ENCODE data around the gene LFNG.

The LFNG gene

GRCh38 chr7:2480070-2480408 is 39.5 kb upstream of the LFNG start:
- no peak overlapping the region for H3K9ac ChIP-seq (ENCODE audit: low read length)
- no peak overlapping the region for H2AFZ ChIP-seq (ENCODE audit: low read length)
- no peaks in the 10 kb centered on the region for H3K79me2 ChIP-seq (ENCODE audit: insufficient read depth, low read length)
- no peaks in the 10 kb centered on the region for H3K4me1 ChIP-seq (ENCODE audit: insufficient read depth, low read length, severe bottlenecking)
- no peak overlapping the region for H3K4me3 ChIP-seq (ENCODE audit: low read depth, low read length, poor library complexity, severe bottlenecking)
- no peaks in the 10 kb centered on the region for H3F3A ChIP-seq (ENCODE audit: insufficient read depth, low read length)
- TF ChIP-seq EZH2 (IDR thresholded peaks at IDR 0.05; ENCODE audit: borderline replicate concordance, low read length) (no peak), CTCF (IDR thresholded peaks at IDR 0.05; ENCODE audit: low read length) (no peak)
- no peak overlapping the region for H3K27ac ChIP-seq (ENCODE audit: low read depth, low read length, poor library complexity, severe bottlenecking)
- no peaks in the 10 kb centered on the region for H3K9me3 ChIP-seq (ENCODE audit: low read length)
- no peak overlapping the region for H3K4me2 ChIP-seq (ENCODE audit: low read length)
- peaks cover 21% of the 10 kb centered on the region for H3K27me3 ChIP-seq (ENCODE audit: insufficient read depth, low read length)
- H3K9me2 ChIP-seq (ENCODE audit: low read depth, low read length): no peaks in the 10 kb centered on the region
- no peaks in the 10 kb centered on the region for H4K20me1 ChIP-seq (ENCODE audit: insufficient read depth, low read length)
- no peaks in the 10 kb centered on the region for H3K36me3 ChIP-seq (ENCODE audit: insufficient read depth, low read length)

- Histone ChIP-seq H3K4me2 (ENCODE audit: low read length) (no peak overlapping the region), H2AFZ (ENCODE audit: low read length) (no peak overlapping the region), H3K4me1 (ENCODE audit: insufficient read depth, low read length, severe bottlenecking) (no peaks in the 10 kb centered on the region), H3K9me2 (ENCODE audit: low read depth, low read length) (no peaks in the 10 kb centered on the region), H3F3A (ENCODE audit: insufficient read depth, low read length) (no peaks in the 10 kb centered on the region), H3K36me3 (ENCODE audit: insufficient read depth, low read length) (no peaks in the 10 kb centered on the region), H3K79me2 (ENCODE audit: insufficient read depth, low read length) (no peaks in the 10 kb centered on the region), H3K9me3 (ENCODE audit: low read length) (no peaks in the 10 kb centered on the region), H4K20me1 (ENCODE audit: insufficient read depth, low read length) (no peaks in the 10 kb centered on the region), H3K4me3 (ENCODE audit: low read depth, low read length, poor library complexity, severe bottlenecking) (no peak overlapping the region), H3K27me3 (ENCODE audit: insufficient read depth, low read length) (peaks cover 21% of the 10 kb centered on the region), H3K9ac (ENCODE audit: low read length) (no peak overlapping the region), H3K27ac (ENCODE audit: low read depth, low read length, poor library complexity, severe bottlenecking) (no peak overlapping the region)
- TF ChIP-seq EZH2 (IDR thresholded peaks at IDR 0.05; ENCODE audit: borderline replicate concordance, low read length): no peak
- TF ChIP-seq CTCF (IDR thresholded peaks at IDR 0.05; ENCODE audit: low read length): no peak
Measured at GRCh38 chr7:2481195-2481594, 38.4 kb upstream of the LFNG start.

GRCh38 chr7:2482725-2483451 is 36.7 kb upstream of the LFNG start:
- H2AFZ ChIP-seq (ENCODE audit: low read length): no peak overlapping the region
- H3K4me3 ChIP-seq (ENCODE audit: low read depth, low read length, poor library complexity, severe bottlenecking): no peak overlapping the region
- no peaks in the 10 kb centered on the region for H3K9me2 ChIP-seq (ENCODE audit: low read depth, low read length)
- no peak overlapping the region for H3K4me2 ChIP-seq (ENCODE audit: low read length)
- H3K9ac ChIP-seq (ENCODE audit: low read length): no peak overlapping the region
- no peaks in the 10 kb centered on the region for H3K4me1 ChIP-seq (ENCODE audit: insufficient read depth, low read length, severe bottlenecking)
- peak; percentile 49; the same call in 1 of the 2 replicates for TF ChIP-seq CTCF (IDR thresholded peaks at IDR 0.05; ENCODE audit: low read length)
- no peak for TF ChIP-seq EZH2 (IDR thresholded peaks at IDR 0.05; ENCODE audit: borderline replicate concordance, low read length)
- no peaks in the 10 kb centered on the region for H3F3A ChIP-seq (ENCODE audit: insufficient read depth, low read length)
- no peaks in the 10 kb centered on the region for H3K36me3 ChIP-seq (ENCODE audit: insufficient read depth, low read length)
- no peaks in the 10 kb centered on the region for H3K79me2 ChIP-seq (ENCODE audit: insufficient read depth, low read length)
- no peaks in the 10 kb centered on the region for H3K9me3 ChIP-seq (ENCODE audit: low read length)
- no peaks in the 10 kb centered on the region for H4K20me1 ChIP-seq (ENCODE audit: insufficient read depth, low read length)
- peaks cover 21% of the 10 kb centered on the region for H3K27me3 ChIP-seq (ENCODE audit: insufficient read depth, low read length)
- no peak overlapping the region for H3K27ac ChIP-seq (ENCODE audit: low read depth, low read length, poor library complexity, severe bottlenecking)
